Measurements from ENCODE around the gene USP46. TPM values are rescaled to one million over a fixed set of nuclear protein-coding genes. Genes with fewer than 3 reads are reported as not detected.
A peak's percentile ranks its signal among the peaks of the same experiment; 100 is the strongest.

USP46 gene
- total RNA-seq, 4 donors from 2014 or later = 7.4 to 19.8 (median 9.4) TPM

DNA sequence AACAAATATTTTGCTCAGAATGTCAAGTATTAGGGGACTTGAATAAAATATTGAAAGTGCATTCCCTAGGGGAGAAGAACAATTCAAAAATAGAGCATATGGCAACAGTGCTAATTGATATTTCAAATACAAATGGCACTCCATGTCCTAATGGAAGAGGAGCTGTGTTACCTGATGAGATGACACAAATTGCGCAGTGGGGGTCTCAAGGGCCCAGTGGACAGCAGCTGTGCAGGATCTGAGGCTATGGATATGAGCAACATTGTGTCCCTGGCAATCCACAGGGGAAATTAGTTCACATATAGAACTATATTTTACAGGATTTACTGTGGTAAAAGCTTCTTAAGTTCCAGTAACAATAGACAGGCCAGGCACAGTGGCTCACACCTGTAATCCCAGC, 17.4 kb upstream of the USP46 start:
- DNase-seq = no peak
- Histone ChIP-seq H3K9me3 (no peaks in the 10 kb centered on the region), H3K4me1 (no peaks in the 10 kb centered on the region), H3K36me3 (no peaks in the 10 kb centered on the region), H3K27ac (no peak overlapping the region), H3K4me3 (no peak overlapping the region), H3K27me3 (no peaks in the 10 kb centered on the region)
- TF ChIP-seq CTCF (IDR thresholded peaks at IDR 0.05) = no peak

GRCh38 chr4:52675111-52675510, 16.0 kb upstream of the USP46 start:
- H3K4me3 ChIP-seq = no peak overlapping the region
- no peak for DNase-seq
- no peaks in the 10 kb centered on the region for H3K4me1 ChIP-seq
- H3K27me3 ChIP-seq = no peaks in the 10 kb centered on the region
- H3K27ac ChIP-seq = no peak overlapping the region
- no peaks in the 10 kb centered on the region for H3K36me3 ChIP-seq
- no peaks in the 10 kb centered on the region for H3K9me3 ChIP-seq
- TF ChIP-seq POLR2A (IDR thresholded peaks at IDR 0.05) (no peak), CTCF (IDR thresholded peaks at IDR 0.05) (no peak)

GRCh38 chr4:52670739-52671138, 11.6 kb upstream of the USP46 start:
- Histone ChIP-seq H3K4me1 (no peaks in the 10 kb centered on the region), H3K9me3 (no peaks in the 10 kb centered on the region), H3K27me3 (no peaks in the 10 kb centered on the region), H3K4me3 (no peak overlapping the region), H3K36me3 (no peaks in the 10 kb centered on the region), H3K27ac (no peak overlapping the region)
- no peak for DNase-seq
- TF ChIP-seq CTCF (IDR thresholded peaks at IDR 0.05) = no peak
- no peak for TF ChIP-seq POLR2A (IDR thresholded peaks at IDR 0.05)

DNA sequence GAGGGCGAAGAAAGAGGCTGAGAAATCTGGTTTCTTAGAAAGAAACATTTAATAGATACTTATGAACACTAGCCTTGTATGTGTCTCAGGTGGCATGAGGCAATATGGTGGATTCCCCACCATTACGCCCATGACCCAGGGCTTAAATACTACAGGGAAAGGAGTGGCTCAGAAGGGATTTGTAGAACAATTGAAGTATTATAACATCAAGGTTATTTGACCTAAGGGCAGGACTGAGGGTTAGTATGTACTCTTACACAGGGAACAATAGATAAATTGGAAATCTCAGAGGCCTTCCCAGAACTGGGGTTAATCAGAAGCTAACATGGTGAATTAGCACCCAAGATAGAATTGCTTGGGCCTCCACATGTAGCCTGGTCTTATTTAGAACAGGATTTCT, 11.0 kb upstream of the USP46 start:
- H3K27me3 ChIP-seq = no peaks in the 10 kb centered on the region
- no peaks in the 10 kb centered on the region for H3K9me3 ChIP-seq
- no peak overlapping the region for H3K4me3 ChIP-seq
- no peak for TF ChIP-seq CTCF (IDR thresholded peaks at IDR 0.05)
- TF ChIP-seq POLR2A (IDR thresholded peaks at IDR 0.05) = no peak
- DNase-seq = no peak
- H3K4me1 ChIP-seq = no peaks in the 10 kb centered on the region
- H3K27ac ChIP-seq = no peak overlapping the region
- no peaks in the 10 kb centered on the region for H3K36me3 ChIP-seq

GRCh38 chr4:52665592-52665991, 6.5 kb upstream of the USP46 start:
- Histone ChIP-seq H3K27me3 (no peaks in the 10 kb centered on the region), H3K4me1 (peaks cover 0 to 2% (median 1%) of the 10 kb centered on the region in 4 donors), H3K9me3 (no peaks in the 10 kb centered on the region), H3K36me3 (no peaks in the 10 kb centered on the region), H3K27ac (no peak overlapping the region), H3K4me3 (no peak overlapping the region)
- DNase-seq = no peak
- TF ChIP-seq CTCF (IDR thresholded peaks at IDR 0.05) (peak in 3 of 6 experiments; percentile 16 to 33 (median 32)), POLR2A (IDR thresholded peaks at IDR 0.05) (no peak)

- Histone ChIP-seq H3K4me3 (no peak overlapping the region), H3K36me3 (no peaks in the 10 kb centered on the region), H3K27ac (no peak overlapping the region), H3K27me3 (no peaks in the 10 kb centered on the region), H3K4me1 (peaks cover 0 to 8% (median 1%) of the 10 kb centered on the region in 4 donors), H3K9me3 (no peaks in the 10 kb centered on the region)
- no peak for DNase-seq
- no peak for TF ChIP-seq CTCF (IDR thresholded peaks at IDR 0.05)
- TF ChIP-seq POLR2A (IDR thresholded peaks at IDR 0.05) = no peak
Measured at GRCh38 chr4:52664479-52664878, 5.4 kb upstream of the USP46 start.

Data from Peyer's patch (tissue), 4 donors.